Breast epithelium (tissue), 3 donors: ENCODE measurements around the gene AGAP3.

ENCODE experiments used
- POLR2A ChIP-seq: fragments of 450-650 bp; IDR thresholded peaks from one replicate; pipeline ENCODE4 v1.6.1; 2016; ENCODE audit warnings: antibody characterized with exemption, mild to moderate bottlenecking, moderate library complexity
- POLR2AphosphoS5 ChIP-seq, 3 donors: sonication (generic); formaldehyde crosslinking; IDR thresholded peaks; one replicate each; pipeline ENCODE4 v1.6.1; 2017; ENCODE audit warnings: antibody characterized with exemption in 3 of 3
- TF ChIP-seq, protein P1 (sequence below), 3 donors: fragments of 450-650 bp; IDR thresholded peaks; one replicate each; pipeline ENCODE4 v1.5.1; 2016 to 2017; ENCODE audit warnings: antibody characterized with exemption in 3 of 3, mild to moderate bottlenecking in 3 of 3, moderate library complexity in 3 of 3

DNA sequence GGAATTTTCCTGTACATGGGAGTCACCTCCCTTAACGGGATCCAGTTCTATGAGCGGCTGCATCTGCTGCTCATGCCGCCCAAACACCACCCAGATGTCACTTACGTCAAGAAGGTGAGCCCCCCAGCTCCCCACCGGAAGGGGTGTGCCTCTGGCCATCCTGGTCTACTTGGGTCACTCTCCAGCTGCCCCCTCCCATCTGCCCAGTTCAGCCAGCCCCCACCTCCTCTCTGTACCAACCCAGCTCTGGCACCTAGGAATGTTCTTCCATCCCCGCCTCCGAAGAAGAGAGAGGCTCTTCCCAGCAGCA is 10.7 kb upstream of the AGAP3 start:
- TF ChIP-seq, protein P1, sequence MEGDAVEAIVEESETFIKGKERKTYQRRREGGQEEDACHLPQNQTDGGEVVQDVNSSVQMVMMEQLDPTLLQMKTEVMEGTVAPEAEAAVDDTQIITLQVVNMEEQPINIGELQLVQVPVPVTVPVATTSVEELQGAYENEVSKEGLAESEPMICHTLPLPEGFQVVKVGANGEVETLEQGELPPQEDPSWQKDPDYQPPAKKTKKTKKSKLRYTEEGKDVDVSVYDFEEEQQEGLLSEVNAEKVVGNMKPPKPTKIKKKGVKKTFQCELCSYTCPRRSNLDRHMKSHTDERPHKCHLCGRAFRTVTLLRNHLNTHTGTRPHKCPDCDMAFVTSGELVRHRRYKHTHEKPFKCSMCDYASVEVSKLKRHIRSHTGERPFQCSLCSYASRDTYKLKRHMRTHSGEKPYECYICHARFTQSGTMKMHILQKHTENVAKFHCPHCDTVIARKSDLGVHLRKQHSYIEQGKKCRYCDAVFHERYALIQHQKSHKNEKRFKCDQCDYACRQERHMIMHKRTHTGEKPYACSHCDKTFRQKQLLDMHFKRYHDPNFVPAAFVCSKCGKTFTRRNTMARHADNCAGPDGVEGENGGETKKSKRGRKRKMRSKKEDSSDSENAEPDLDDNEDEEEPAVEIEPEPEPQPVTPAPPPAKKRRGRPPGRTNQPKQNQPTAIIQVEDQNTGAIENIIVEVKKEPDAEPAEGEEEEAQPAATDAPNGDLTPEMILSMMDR (IDR thresholded peaks at IDR 0.05): no peak
- TF ChIP-seq POLR2AphosphoS5 (IDR thresholded peaks at IDR 0.05): no peak
- no peak for TF ChIP-seq POLR2A
